Motor neuron (in vitro differentiated cells): ENCODE measurements around the gene ATMIN. TPM values are rescaled to one million over a fixed set of nuclear protein-coding genes. Genes with fewer than 3 reads are reported as not detected.
A peak's percentile ranks its signal among the peaks of the same experiment; 100 is the strongest.

Experiments used
- ATAC-seq, 8 experiments: fragments of 200-7000 bp; cut with Tn5 transposase; replicated peaks in 6 of 8; 2 replicates each; pipeline ENCODE4 v1.8.0; 2021; ENCODE audit warnings: mild to moderate bottlenecking in 8 of 8, moderate library complexity in 8 of 8
- H3K27ac ChIP-seq, 2 donors: fragments of 250-450 bp; sonication (Bioruptor Pico); 2 replicates each; pipeline ENCODE4 v1.9.0; 2021; ENCODE audit warnings: antibody characterized with exemption in 2 of 2, mild to moderate bottlenecking in 2 of 2, moderate library complexity in 1 of 2
- H3K4me1 ChIP-seq, 2 donors: fragments of 250-450 bp; sonication (Bioruptor Pico); replicated peaks in 1 of 2; 2 replicates each; pipeline ENCODE4 v1.6.1; 2021; ENCODE audit warnings: antibody characterized with exemption in 2 of 2, mild to moderate bottlenecking in 2 of 2, moderate library complexity in 1 of 2
- H3K4me3 ChIP-seq, 5 donors: fragments of 250-450 bp; sonication (Bioruptor Pico); 2 replicates each; pipeline ENCODE4 v1.9.0; 2021; ENCODE audit warnings: antibody characterized with exemption in 5 of 5, mild to moderate bottlenecking in 5 of 5, moderate library complexity in 4 of 5
- whole genome bisulfite sequencing, 10 experiments: fragments of 450-650 bp; shearing (Covaris generic); methylation state at CpG; one replicate each; pipeline ENCODE4 v1.0.0; 2022; 5-methylcytosine and 5-hydroxymethylcytosine counted together
- in situ Hi-C, 9 experiments: fragments of 400-800 bp; cut with MboI; loops; one replicate each; pipeline ENCODE4 v1.15.0; 2021; ENCODE audit warnings: low sequenced_read_pairs in 9 of 9, low pct_unique_long_range_greater_than_20kb in 2 of 9; ENCODE audit not compliant: unreplicated experiment in 9 of 9
- total RNA-seq, 8 experiments: library from RNA; unstranded; fragments of 300-600 nt; gene quantifications; 2 replicates each; pipeline versions ENCODE4 v1.2.3 to v1.2.4, GENCODE V29; 2022

Gene ATMIN
- total RNA-seq, 8 experiments from 2014 or later = 28.7 to 54.3 (median 31.4) TPM

DNA sequence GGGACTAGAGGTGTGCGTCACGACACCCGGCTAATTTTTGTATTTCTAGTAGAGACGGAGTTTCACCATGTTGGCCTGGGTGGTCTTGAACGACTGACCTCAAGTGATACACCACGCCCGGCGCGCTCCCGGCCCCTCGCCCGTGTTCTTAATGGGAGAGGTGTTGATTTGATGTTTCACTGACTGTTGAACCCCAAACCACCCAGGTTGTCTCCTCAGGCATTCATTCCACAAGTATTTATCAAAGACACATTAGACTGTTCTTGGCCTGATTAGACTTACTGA is 27.2 kb upstream of the ATMIN start:
- Histone ChIP-seq H3K4me3 (peak overlapping the region in 2 of 5 donors; percentile 95 to 96), H3K27ac (no peak overlapping the region), H3K4me1 (peaks cover 10 to 13% of the 10 kb centered on the region in 2 donors)
- in situ Hi-C loops = loop anchor here in 2 of 9 experiments (25.0 kb wide), 1 partner anchor 729 kb away; no protein-coding TSS in a partner anchor
- 94 to 100% (median 99%) methylated on average over 2 to 12 of the region's 12 CpGs; no CpG with 5 or more reads in 3 of the 10 experiments for WGBS, 10 experiments
- no peak for ATAC-seq

DNA sequence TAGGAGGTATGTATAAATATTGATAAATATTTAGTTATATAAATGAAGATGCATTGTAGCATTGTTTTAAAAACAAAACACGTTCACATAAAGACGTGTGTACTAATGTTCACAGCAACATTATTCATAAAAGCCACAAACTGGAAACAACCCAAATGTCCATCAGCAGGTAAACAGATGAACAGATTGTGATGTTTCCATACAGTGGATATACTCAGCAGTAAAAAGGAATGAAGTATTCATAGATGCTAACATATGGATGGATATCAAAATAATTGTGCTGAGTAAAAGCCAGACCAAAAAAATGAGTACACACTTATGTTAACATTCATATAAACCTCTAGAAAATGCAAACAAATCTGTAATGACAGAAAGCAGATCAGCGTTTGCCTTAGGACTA is 22.7 kb upstream of the ATMIN start:
- ATAC-seq = no peak
- whole genome bisulfite sequencing, 10 experiments = 90 to 100% (median 100%) methylated on average over 1 to 3 of the region's 3 CpGs; no CpG with 5 or more reads in 1 of the 10 experiments
- no peak overlapping the region for H3K4me3 ChIP-seq
- in situ Hi-C loops = loop anchor here in 2 of 9 experiments (25.0 kb wide), 1 partner anchor 724 kb away; no protein-coding TSS in a partner anchor
- H3K4me1 ChIP-seq = peaks cover 1 to 3% of the 10 kb centered on the region in 2 donors
- no peak overlapping the region for H3K27ac ChIP-seq

DNA sequence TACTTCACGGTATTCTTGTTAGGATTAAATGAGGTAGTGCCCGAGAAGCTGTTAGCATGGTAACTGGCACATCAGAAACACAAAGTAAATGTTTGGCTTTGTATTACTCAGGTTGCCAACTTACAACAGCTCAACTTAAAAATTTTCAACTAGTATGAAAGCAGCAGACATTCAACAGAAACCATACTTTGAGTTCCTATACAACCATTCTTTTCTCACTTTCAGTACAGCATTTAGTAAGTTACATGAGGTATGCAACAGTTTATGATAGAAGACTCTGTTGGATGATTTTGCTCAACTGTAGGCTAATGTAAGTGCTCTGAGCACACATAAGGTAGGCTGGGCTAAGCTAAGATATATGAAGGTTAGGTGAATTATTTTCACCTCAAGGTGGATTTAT is 21.0 kb upstream of the ATMIN start:
- ATAC-seq = no peak
- Histone ChIP-seq H3K4me1 (no peaks in the 10 kb centered on the region), H3K4me3 (no peak overlapping the region), H3K27ac (no peak overlapping the region)
- in situ Hi-C loops = loop anchor here in 2 of 9 experiments (25.0 kb wide), 1 partner anchor 723 kb away; no protein-coding TSS in a partner anchor
- 84 to 100% (median 100%) methylated on average over 1 to 2 of the region's 2 CpGs; no CpG with 5 or more reads in 1 of the 10 experiments for WGBS, 10 experiments

DNA sequence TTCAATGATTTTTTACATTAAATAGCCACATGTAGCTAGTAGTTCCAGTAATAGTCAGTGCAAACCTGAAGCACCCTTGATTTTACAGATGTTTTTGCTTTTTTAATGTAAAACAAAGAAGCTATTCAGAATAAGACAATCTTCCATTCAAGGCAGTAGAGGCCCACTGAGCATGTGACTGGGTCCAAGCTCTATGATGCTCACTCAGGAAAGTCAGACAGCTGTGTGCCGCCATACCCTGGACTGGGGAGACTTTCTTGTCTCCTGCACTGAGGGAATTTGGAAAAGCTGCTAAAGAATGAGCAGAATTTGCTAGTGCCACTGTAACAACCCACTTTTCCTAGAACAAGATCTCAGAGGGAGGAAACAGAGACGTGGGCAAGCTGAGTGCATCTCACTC is 17.1 kb upstream of the ATMIN start:
- ATAC-seq = no peak
- H3K27ac ChIP-seq = no peak overlapping the region
- in situ Hi-C loops = loop anchor here in 2 of 9 experiments (25.0 kb wide), 1 partner anchor 719 kb away; no protein-coding TSS in a partner anchor
- no peak overlapping the region for H3K4me3 ChIP-seq
- 90 to 100% (median 100%) methylated on average over 1 to 2 of the region's 2 CpGs; no CpG with 5 or more reads in 4 of the 10 experiments for WGBS, 10 experiments
- H3K4me1 ChIP-seq = no peaks in the 10 kb centered on the region

DNA sequence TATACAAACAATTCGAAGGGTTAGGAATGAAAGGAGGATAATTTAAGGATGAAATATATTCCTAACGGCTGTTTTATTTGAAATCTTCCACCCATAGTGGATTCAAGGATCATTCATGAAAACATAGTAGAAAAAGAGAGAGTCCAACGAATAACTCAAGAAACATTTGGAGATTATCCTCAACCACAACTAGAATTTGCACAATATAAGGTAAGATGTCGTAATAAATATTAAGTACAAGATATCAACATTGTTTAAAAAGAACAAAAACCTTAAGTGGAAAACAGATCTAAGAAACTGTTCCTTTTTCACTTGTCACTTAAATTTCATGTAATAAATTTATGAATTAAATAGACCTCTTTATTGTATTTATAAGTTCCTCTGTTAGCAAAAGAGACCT is 9.2 kb upstream of the ATMIN start:
- in situ Hi-C loops = no loop called here
- Histone ChIP-seq H3K4me3 (no peak overlapping the region), H3K27ac (no peak overlapping the region), H3K4me1 (no peaks in the 10 kb centered on the region)
- WGBS, 10 experiments = 83 to 100% (median 94%) methylated on average over 3 to 4 of the region's 4 CpGs
- ATAC-seq = no peak

DNA sequence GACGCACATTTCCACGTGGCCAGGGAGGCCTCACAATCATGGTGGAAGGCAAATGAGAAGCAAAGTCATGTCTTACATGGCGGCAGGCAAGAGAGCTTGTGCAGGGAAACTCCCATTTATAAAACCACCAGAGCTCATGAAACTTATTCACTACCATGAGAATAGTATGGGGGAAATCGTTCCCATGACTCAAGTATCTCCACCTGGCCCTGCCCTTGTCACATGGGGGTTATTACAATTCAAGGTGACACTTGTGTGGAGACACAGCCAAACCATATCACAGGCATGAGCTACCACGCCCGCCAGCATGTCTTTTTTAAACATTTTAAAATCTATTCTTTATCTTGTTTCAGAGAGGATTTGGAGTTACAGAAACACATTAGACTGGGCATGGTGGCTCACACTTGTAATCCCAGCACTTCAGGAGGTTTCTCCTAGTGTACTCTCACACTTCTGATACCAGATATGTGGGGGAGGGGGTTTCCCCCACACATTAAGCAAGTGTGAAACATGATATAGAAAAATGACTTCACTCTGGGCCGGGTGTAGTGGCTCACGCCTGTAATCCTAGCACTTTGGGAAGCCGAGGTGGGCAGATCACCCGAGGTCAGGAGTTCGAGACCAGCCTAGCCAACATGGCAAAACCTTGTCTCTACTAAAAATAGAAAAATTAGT is 5.6 kb upstream of the ATMIN start:
- H3K4me1 ChIP-seq = peaks cover 0 to 7% of the 10 kb centered on the region in 2 donors
- in situ Hi-C loops = no loop called here
- no peak overlapping the region for H3K4me3 ChIP-seq
- ATAC-seq = no peak
- no peak overlapping the region for H3K27ac ChIP-seq
- 81 to 98% (median 95%) methylated on average over 3 to 9 of the region's 11 CpGs; no CpG with 5 or more reads in 3 of the 10 experiments for whole genome bisulfite sequencing, 10 experiments

DNA sequence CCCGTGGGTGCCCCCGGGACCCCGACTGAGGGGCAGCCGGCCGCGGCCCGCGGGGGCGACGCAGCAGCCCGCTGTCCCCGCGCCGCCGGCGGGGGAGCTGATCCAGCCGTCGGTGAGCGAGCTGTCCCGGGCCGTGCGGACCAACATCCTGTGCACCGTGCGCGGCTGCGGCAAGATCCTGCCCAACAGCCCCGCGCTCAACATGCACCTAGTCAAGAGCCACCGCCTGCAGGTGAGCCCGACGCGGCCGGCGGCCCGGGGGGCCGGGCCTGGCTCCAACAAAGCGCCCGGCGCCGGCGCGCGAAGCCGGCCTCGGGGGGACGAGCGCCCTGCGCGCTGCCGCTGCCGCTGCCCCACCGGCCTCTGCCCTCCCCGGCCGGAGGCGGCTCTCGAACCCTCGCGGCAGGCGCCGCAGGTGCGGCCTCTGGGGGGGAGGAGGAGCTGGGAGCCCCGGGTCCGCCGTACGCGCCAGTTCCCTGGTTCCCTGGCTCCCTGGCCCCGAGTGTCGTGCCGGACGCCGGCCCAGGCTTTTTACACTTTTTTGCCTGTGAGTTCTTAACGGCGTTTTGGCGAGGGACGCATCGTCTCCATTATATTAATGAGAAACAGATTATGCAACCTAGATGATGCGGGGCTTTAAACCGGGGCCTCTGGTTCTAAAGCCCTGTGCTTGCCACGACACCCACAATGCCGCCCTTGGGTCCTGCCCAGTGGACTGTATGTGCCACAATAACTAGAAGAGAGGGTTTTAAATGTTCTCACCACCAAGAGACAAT is 521 bp downstream of the ATMIN start:
- in situ Hi-C loops = no loop called here
- 0 to 2% (median 0%) methylated on average over 1 to 17 of the region's 80 CpGs; no CpG with 5 or more reads in 3 of the 10 experiments for WGBS, 10 experiments
- Histone ChIP-seq H3K4me3 (peak overlapping the region; percentile 64 to 98 (median 74)), H3K27ac (peak overlapping the region; percentile 71 to 89), H3K4me1 (peaks cover 6 to 15% of the 10 kb centered on the region in 2 donors)
- peak; percentile 53 to 81 (median 70) for ATAC-seq

DNA sequence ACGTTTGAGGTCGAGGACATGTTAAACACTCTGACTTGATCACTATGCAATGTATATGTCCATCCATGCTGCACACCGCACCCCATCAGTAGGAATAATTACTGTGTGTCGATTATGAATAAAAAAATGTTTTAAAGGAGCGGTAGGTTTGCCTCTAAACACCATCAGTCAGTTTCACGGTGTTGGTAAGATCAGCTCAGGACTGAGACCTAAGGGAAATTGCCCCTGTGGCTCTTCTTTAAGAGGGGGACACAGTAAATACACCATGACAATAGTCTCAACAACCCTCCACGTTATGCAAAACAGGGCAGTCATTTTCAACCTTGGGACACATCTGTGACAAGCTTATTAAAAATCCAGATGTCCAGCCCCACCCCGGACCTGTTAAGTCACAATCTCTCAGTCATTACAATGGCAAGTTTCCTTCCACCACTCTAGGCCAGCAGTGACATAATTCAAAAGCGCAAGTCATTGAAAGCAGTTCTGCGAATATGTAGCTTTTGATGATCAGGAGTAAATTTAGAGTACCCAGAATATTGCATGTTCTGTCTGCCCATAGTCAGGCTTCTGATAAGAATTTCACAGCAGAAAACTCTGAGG is 1.2 kb downstream of the ATMIN start:
- WGBS, 10 experiments = 0 to 50% (median 7%) methylated on average over 2 to 8 of the region's 10 CpGs; no CpG with 5 or more reads in 1 of the 10 experiments
- peak in 3 of 8 experiments; percentile 1 to 31 (median 16) for ATAC-seq
- Histone ChIP-seq H3K4me3 (peak overlapping the region; percentile 64 to 98 (median 74)), H3K4me1 (peaks cover 6 to 14% of the 10 kb centered on the region in 2 donors), H3K27ac (peak overlapping the region; percentile 71 to 89)
- in situ Hi-C loops = no loop called here

DNA sequence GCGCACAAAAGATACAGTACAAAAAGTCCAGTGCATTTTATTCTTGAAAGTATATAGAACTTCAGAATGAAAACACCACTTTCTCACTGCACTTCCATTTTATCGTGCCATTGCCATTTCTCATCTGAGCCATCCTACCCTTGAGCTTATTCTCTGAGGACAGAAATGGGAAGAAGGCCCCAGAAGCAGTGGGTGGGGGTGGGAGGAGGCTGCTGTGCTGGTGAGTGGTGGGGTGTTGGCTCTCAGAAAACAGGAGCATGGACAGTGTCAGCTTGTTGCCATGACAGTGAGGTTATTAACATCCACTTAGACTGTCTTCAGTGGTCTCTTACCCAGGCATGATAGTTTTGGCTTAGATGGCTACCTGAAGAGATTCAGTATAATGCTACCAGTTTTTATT is 4.5 kb downstream of the ATMIN start:
- 88 to 100% (median 100%) methylated on average over 1 to 2 of the region's 2 CpGs; no CpG with 5 or more reads in 1 of the 10 experiments for WGBS, 10 experiments
- H3K4me3 ChIP-seq = no peak overlapping the region
- peaks cover 6 to 8% of the 10 kb centered on the region in 2 donors for H3K4me1 ChIP-seq
- ATAC-seq = peak in 2 of 8 experiments; percentile 3 to 16
- in situ Hi-C loops = no loop called here
- H3K27ac ChIP-seq = no peak overlapping the region

DNA sequence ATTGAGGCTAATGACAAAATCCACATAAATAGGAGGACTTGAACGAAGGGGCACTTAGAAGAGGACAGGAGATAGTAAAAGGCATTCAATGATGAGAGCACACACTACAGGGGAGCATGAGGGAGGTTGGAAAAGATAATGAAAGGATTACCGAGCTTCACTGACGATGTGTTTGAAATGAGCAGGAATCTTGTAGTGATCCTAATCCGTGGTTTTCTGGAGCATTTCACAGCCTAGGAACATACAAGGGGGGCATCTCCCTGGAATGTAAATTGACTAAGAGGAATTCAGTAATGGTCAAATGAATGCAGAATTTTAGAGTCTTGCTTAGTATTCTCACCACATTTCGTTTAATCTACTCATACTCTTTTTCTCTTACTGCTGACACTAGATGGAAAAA is 5.2 kb downstream of the ATMIN start:
- H3K4me3 ChIP-seq = no peak overlapping the region
- in situ Hi-C loops = no loop called here
- ATAC-seq = no peak
- 67 to 95% (median 84%) methylated on average over 3 to 5 of the region's 5 CpGs for WGBS, 10 experiments
- no peak overlapping the region for H3K27ac ChIP-seq
- H3K4me1 ChIP-seq = peaks cover 6 to 8% of the 10 kb centered on the region in 2 donors

DNA sequence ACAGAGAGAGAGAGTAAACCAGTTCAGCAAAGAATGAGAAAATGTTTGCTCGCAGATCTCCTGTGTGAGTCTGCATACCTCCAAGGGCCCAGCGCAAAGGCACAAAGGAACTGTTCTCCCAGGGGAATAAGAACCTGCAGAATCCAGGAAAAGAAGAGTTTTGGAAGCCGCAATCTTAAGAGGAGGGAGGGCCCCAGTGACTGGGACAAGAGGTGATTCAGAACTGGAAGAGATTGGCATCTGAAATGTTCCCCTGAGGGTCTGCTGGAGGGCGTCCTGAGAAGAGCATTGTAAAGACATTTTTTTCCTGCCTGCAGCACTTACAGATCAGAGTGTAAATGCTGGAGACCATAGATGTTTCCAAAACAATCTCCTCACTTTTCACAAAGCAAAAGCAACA is 6.1 kb downstream of the ATMIN start:
- Histone ChIP-seq H3K27ac (no peak overlapping the region), H3K4me3 (no peak overlapping the region), H3K4me1 (peaks cover 6 to 8% of the 10 kb centered on the region in 2 donors)
- 81 to 100% (median 93%) methylated on average over 1 to 4 of the region's 4 CpGs; no CpG with 5 or more reads in 4 of the 10 experiments for WGBS, 10 experiments
- in situ Hi-C loops = no loop called here
- no peak for ATAC-seq

DNA sequence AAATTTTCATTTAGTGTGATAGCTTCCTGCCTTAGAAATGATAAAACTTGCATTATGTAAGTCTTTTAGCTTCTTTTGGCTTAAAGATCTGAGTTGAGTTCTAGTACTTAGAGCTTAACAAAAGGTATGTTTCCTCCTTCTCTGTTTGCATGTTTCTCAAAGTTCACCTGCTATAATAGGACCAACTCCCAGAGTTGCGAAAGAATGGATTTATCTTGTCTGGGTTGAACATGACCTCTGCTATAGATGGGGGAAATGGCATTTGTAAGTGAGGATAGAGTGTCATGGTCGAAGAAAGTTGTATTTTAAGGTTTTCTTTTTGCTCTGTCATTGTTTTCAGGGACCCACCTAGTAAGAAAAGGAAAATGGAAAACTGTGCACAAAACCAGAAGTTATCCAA is 7.2 kb downstream of the ATMIN start:
- in situ Hi-C loops = no loop called here
- WGBS, 10 experiments = 71 to 100% (median 96%) methylated on average over 1 to 2 of the region's 2 CpGs; no CpG with 5 or more reads in 2 of the 10 experiments
- Histone ChIP-seq H3K4me3 (no peak overlapping the region), H3K4me1 (no peaks in the 10 kb centered on the region), H3K27ac (no peak overlapping the region)
- no peak for ATAC-seq

DNA sequence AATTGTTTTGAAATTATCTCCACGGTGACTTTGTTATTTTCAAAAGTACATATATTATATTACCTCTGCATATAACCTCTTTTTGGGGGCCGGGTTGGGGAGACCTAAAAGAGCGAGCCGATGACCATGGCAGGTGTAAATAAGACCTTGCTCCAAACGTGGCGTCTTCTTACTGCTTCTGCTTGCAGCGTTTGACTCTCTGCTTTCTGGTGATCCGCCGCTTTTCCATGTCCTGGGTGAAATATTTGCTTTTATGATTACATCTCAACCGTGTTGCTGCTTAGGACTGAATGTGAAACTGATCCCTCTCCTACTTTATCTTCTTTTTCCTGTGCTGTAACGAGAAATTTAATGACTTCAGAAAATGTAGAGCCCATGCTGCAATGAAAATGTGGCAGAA is 18.1 kb downstream of the ATMIN start:
- no peak overlapping the region for H3K27ac ChIP-seq
- H3K4me3 ChIP-seq = no peak overlapping the region
- in situ Hi-C loops = no loop called here
- 50 to 94% (median 78%) methylated on average over 2 to 11 of the region's 11 CpGs for WGBS, 10 experiments
- no peak for ATAC-seq
- H3K4me1 ChIP-seq = no peaks in the 10 kb centered on the region
